ENCODE data around the gene NR1D1.

NR1D1 gene

GRCh38 chr17:40089077-40089895, 11.1 kb downstream of the NR1D1 start:
- no peak for DNase-seq (ENCODE audit: low read depth)
- TF ChIP-seq MAX (IDR thresholded peaks at IDR 0.05; ENCODE audit: low read depth, low read length) (no peak), CTCF (IDR thresholded peaks at IDR 0.05; ENCODE audit: low read depth, low read length) (no peak), POLR2A (IDR thresholded peaks at IDR 0.05; ENCODE audit: extremely low read depth, insufficient read length) (no peak)
- no peak overlapping the region for H3K4me3 ChIP-seq (ENCODE audit: low read depth, low read length)

DNA sequence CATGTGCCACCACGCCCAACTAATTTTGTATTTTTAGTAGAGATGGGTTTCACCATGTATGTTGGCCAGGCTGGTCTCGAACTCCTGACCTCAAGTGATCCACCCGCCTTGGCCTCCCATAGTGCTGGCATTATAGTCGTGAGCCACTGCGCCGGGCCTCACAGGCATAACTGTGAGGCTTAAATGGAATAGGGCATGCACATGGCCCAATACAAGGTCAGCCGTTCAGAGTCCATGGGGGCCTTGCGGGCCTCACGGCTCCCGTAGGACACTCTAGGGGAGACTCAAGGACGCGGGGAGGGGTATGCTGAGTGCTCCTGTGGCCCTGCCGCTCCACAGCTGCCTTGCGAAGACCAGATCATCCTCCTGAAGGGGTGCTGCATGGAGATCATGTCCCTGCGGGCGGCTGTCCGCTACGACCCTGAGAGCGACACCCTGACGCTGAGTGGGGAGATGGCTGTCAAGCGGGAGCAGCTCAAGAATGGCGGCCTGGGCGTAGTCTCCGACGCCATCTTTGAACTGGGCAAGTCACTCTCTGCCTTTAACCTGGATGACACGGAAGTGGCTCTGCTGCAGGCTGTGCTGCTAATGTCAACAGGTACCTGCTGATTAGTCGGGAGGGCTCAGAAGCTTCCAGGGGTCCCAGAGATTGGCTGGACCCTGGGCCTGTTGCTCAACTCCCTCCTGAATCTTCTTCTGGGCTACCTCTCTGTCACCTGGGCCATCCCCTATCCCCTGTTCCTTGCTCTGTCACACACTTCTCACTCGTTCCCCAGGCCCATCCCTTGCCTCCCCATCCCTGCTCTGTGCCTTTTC, 12.3 kb downstream of the NR1D1 start:
- no peak overlapping the region for H3K4me3 ChIP-seq (ENCODE audit: low read depth, low read length)
- no peak for DNase-seq (ENCODE audit: low read depth)
- TF ChIP-seq CTCF (IDR thresholded peaks at IDR 0.05; ENCODE audit: low read depth, low read length), result no peak
- no peak for TF ChIP-seq POLR2A (IDR thresholded peaks at IDR 0.05; ENCODE audit: extremely low read depth, insufficient read length)
- no peak for TF ChIP-seq MAX (IDR thresholded peaks at IDR 0.05; ENCODE audit: low read depth, low read length)
- TF ChIP-seq MYC (IDR thresholded peaks at IDR 0.05; ENCODE audit: low read depth, low read length), result no peak

DNA sequence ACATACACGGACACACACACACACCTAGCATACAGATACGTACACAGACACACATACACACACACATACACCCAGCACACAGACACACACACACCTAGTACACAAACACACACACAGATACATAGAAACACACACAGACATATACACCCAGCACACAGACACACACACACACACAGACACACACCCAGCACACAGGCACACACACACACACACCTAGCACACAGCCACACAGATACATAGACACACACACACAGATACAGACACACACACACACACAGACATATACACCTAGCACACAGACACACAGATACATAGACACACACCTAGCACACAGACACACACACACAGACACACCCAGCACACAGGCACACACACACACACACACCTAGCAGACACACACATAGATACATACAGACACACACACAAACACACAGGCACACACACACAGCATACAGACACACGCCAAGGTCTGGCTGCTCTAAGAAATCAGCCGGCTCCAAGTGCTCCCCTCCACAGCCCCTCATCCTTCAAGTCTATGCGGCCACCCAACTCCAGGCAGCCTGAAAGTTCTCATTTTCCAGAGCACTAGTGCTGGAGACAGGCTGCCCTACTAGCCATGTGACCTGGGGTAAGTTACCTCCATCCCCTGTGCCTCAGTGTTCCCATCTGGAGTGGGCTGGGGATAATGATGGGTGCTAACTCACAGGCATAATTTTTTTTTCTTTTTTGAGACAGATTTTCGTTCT, 13.2 kb downstream of the NR1D1 start:
- TF ChIP-seq MAX (IDR thresholded peaks at IDR 0.05; ENCODE audit: low read depth, low read length), result no peak
- no peak for TF ChIP-seq POLR2A (IDR thresholded peaks at IDR 0.05; ENCODE audit: extremely low read depth, insufficient read length)
- no peak for TF ChIP-seq CTCF (IDR thresholded peaks at IDR 0.05; ENCODE audit: low read depth, low read length)
- no peak for TF ChIP-seq MYC (IDR thresholded peaks at IDR 0.05; ENCODE audit: low read depth, low read length)
- no peak for DNase-seq (ENCODE audit: low read depth)
- H3K4me3 ChIP-seq (ENCODE audit: low read depth, low read length), result no peak overlapping the region

DNA sequence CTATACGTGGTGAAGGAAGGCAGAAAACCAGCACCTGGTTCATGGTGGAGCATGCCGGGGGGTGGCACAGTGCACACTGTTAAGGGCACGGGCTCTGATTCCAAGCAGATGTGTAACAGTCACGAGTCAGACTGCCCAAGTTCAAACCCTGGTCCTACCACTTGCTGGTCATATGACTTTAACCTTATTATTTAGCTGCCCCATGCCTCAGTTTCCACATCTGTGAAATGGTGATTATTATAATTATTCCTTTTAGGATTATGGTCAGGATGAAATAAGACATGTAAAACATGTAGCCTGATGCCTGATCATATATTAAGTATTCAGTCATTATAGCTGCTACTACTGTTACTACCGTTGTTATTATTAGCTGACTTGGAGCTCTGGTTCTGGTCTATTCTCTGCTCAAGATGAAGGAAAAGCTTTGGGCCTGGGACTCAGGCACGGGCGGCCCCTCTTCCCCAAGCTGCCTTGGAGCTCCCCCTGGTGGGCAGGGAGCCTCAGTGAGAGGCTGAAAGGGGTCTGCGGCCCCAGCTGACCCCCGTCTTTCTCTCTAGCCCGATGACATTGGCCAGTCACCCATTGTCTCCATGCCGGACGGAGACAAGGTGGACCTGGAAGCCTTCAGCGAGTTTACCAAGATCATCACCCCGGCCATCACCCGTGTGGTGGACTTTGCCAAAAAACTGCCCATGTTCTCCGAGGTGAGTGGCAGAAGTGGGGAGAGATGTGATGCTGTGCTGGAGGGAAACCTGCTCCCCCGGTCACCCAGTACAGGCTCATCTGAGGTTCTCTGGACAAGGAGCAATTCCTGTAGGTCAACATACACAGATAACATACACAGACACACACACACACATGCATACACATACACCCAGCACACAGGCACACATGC, 14.0 kb downstream of the NR1D1 start:
- peak; percentile 62 for DNase-seq (ENCODE audit: low read depth)
- no peak overlapping the region for H3K4me3 ChIP-seq (ENCODE audit: low read depth, low read length)
- peak; percentile 70 for TF ChIP-seq CTCF (IDR thresholded peaks at IDR 0.05; ENCODE audit: low read depth, low read length)
- no peak for TF ChIP-seq MAX (IDR thresholded peaks at IDR 0.05; ENCODE audit: low read depth, low read length)
- no peak for TF ChIP-seq MYC (IDR thresholded peaks at IDR 0.05; ENCODE audit: low read depth, low read length)
- TF ChIP-seq POLR2A (IDR thresholded peaks at IDR 0.05; ENCODE audit: extremely low read depth, insufficient read length), result no peak

GRCh38 chr17:40084477-40084876, 15.9 kb downstream of the NR1D1 start:
- no peak for DNase-seq (ENCODE audit: low read depth)
- H3K4me3 ChIP-seq (ENCODE audit: low read depth, low read length), result no peak overlapping the region
- TF ChIP-seq MYC (IDR thresholded peaks at IDR 0.05; ENCODE audit: low read depth, low read length) (no peak), MAX (IDR thresholded peaks at IDR 0.05; ENCODE audit: low read depth, low read length) (no peak), POLR2A (IDR thresholded peaks at IDR 0.05; ENCODE audit: extremely low read depth, insufficient read length) (no peak), CTCF (IDR thresholded peaks at IDR 0.05; ENCODE audit: low read depth, low read length) (no peak)

Data from NB4 (cell line).